Hepatocyte (in vitro differentiated cells): Measurements from ENCODE around the gene PARP3.

Experiments used
- EZH2 ChIP-seq: fragments of 200-600 bp; sonication (generic); IDR thresholded peaks from 2 replicates; pipeline ENCODE4 v1.6.1; 2016; ENCODE audit warnings: antibody characterized with exemption, mild to moderate bottlenecking, borderline replicate concordance
- TF ChIP-seq, protein P1 (sequence below): fragments of 200-600 bp; sonication (generic); IDR thresholded peaks from 2 replicates; pipeline ENCODE4 v1.5.1; 2016; ENCODE audit warnings: antibody characterized with exemption, mild to moderate bottlenecking; ENCODE audit not compliant: poor library complexity

DNA sequence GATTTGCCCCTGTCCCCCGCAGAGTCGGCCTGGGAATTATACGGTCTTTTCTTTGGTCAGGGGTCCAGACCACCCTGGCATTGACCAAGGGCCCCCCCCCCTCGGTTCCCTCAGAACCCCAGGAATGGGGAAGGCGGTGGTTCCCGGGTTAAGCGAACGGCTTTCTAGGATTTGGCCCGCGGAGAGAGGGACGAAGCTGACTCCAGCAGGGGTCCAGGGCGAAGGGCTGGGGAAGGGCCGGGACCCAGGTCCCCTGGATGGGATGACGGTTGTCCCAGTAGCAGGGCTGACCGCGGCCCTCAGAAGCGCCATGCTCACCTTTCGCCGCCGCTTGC, 733 bp upstream of the PARP3 start:
- TF ChIP-seq, protein P1, sequence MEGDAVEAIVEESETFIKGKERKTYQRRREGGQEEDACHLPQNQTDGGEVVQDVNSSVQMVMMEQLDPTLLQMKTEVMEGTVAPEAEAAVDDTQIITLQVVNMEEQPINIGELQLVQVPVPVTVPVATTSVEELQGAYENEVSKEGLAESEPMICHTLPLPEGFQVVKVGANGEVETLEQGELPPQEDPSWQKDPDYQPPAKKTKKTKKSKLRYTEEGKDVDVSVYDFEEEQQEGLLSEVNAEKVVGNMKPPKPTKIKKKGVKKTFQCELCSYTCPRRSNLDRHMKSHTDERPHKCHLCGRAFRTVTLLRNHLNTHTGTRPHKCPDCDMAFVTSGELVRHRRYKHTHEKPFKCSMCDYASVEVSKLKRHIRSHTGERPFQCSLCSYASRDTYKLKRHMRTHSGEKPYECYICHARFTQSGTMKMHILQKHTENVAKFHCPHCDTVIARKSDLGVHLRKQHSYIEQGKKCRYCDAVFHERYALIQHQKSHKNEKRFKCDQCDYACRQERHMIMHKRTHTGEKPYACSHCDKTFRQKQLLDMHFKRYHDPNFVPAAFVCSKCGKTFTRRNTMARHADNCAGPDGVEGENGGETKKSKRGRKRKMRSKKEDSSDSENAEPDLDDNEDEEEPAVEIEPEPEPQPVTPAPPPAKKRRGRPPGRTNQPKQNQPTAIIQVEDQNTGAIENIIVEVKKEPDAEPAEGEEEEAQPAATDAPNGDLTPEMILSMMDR = no peak
- no peak for TF ChIP-seq EZH2
